Activated naive CD4-positive, alpha-beta T cell treated with anti-CD3 and anti-CD28 coated beads, Interleukin-2, amount 10 ng/mL, durations not matched to agents 7 days and 5 days (primary cell): Measurements from ENCODE around the gene RHOB.
A peak's percentile ranks its signal among the peaks of the same experiment; 100 is the strongest.

ENCODE experiments used
- CTCF ChIA-PET: fragments of 350-600 bp; sonication (Branson Sonifier 250); formaldehyde crosslinking; loops from one replicate; lab custom pipeline; 2021; ENCODE audit warnings: antibody characterized with exemption; lab: Charles Lee
- DNase-seq: peaks from one replicate; pipeline ENCODE4 v3.0.0-alpha.2; 2020
- H3K27ac Mint-ChIP-seq: one replicate; pipeline ENCODE4 v1.8.0; 2021; ENCODE audit warnings: mild to moderate bottlenecking, moderate library complexity, mixed read lengths
- H3K27me3 Mint-ChIP-seq: one replicate; pipeline ENCODE4 v1.8.0; 2021; ENCODE audit warnings: mild to moderate bottlenecking, mixed read lengths
- H3K36me3 Mint-ChIP-seq: one replicate; pipeline ENCODE4 v1.8.0; 2021; ENCODE audit warnings: mixed read lengths
- H3K4me1 Mint-ChIP-seq: one replicate; pipeline ENCODE4 v1.8.0; 2021; ENCODE audit warnings: mixed read lengths
- H3K4me3 Mint-ChIP-seq: one replicate; pipeline ENCODE4 v1.8.0; 2021; ENCODE audit warnings: mild to moderate bottlenecking, moderate library complexity, mixed read lengths
- H3K9me3 Mint-ChIP-seq: one replicate; pipeline ENCODE4 v1.8.0; 2021; ENCODE audit warnings: mixed read lengths

RHOB gene

GRCh38 chr2:20446917-20447436 is at the start of gene RHOB:
Gene RHOB (plus strand): TSS chr2:20447074. CDS start chr2:20447466, 392 bp downstream.
- H3K9me3 Mint-ChIP-seq, result no peaks in the 10 kb centered on the region
- H3K36me3 Mint-ChIP-seq, result no peaks in the 10 kb centered on the region
- CTCF ChIA-PET, result interaction anchor here (0.6 to 5.5 kb wide), 13 partner anchors 10 to 215 kb away, joined by 3 to 53 read pairs (median 3); partner anchors contain the start of gene HS1BP3
- H3K4me1 Mint-ChIP-seq, result peaks cover 6% of the 10 kb centered on the region
- H3K27ac Mint-ChIP-seq, result no peak within 1 kb of the TSS
- peak; percentile 92 for DNase-seq
- peak within 1 kb of the TSS; percentile 73 for H3K4me3 Mint-ChIP-seq
- peaks cover 74% of the 10 kb centered on the region for H3K27me3 Mint-ChIP-seq

- no peak overlapping the region for H3K4me3 Mint-ChIP-seq
- no peak for DNase-seq
- no peak overlapping the region for H3K27ac Mint-ChIP-seq
- no peaks in the 10 kb centered on the region for H3K4me1 Mint-ChIP-seq
- H3K27me3 Mint-ChIP-seq, result peaks cover 41% of the 10 kb centered on the region
- H3K9me3 Mint-ChIP-seq, result no peaks in the 10 kb centered on the region
- no peaks in the 10 kb centered on the region for H3K36me3 Mint-ChIP-seq
- CTCF ChIA-PET, result interaction anchor here (0.9 to 7.5 kb wide), 3 partner anchors 9 to 43 kb away, joined by 5 to 38 read pairs (median 6); no protein-coding TSS in a partner anchor
These were observed 48.9 kb upstream of the RHOB start for GRCh38 chr2:20397811-20398447.

- H3K27ac Mint-ChIP-seq, result no peak overlapping the region
- no peak overlapping the region for H3K4me3 Mint-ChIP-seq
- H3K4me1 Mint-ChIP-seq, result no peaks in the 10 kb centered on the region
- peaks cover 41% of the 10 kb centered on the region for H3K27me3 Mint-ChIP-seq
- CTCF ChIA-PET, result interaction anchor here (7.5 kb wide), 1 partner anchor 12 kb away, joined by 38 read pairs; no protein-coding TSS in a partner anchor
- H3K9me3 Mint-ChIP-seq, result no peaks in the 10 kb centered on the region
- no peaks in the 10 kb centered on the region for H3K36me3 Mint-ChIP-seq
- no peak for DNase-seq
These were observed 47.8 kb upstream of the RHOB start for GRCh38 chr2:20398956-20399567.

- Mint-ChIP-seq H3K4me3 (no peak overlapping the region), H3K9me3 (no peaks in the 10 kb centered on the region), H3K27me3 (peaks cover 46% of the 10 kb centered on the region), H3K4me1 (no peaks in the 10 kb centered on the region), H3K36me3 (no peaks in the 10 kb centered on the region), H3K27ac (no peak overlapping the region)
- CTCF ChIA-PET, result interaction anchor here (0.8 to 7.5 kb wide), 2 partner anchors 11 to 24 kb away, joined by 3 to 38 read pairs; no protein-coding TSS in a partner anchor
- DNase-seq, result no peak
These were observed 46.6 kb upstream of the RHOB start for GRCh38 chr2:20400306-20400705.

- CTCF ChIA-PET, result interaction anchor here (0.8 to 7.5 kb wide), 3 partner anchors 11 to 23 kb away, joined by 3 to 38 read pairs (median 4); no protein-coding TSS in a partner anchor
- peaks cover 40% of the 10 kb centered on the region for H3K27me3 Mint-ChIP-seq
- H3K9me3 Mint-ChIP-seq, result no peaks in the 10 kb centered on the region
- no peaks in the 10 kb centered on the region for H3K4me1 Mint-ChIP-seq
- no peaks in the 10 kb centered on the region for H3K36me3 Mint-ChIP-seq
- no peak for DNase-seq
- H3K27ac Mint-ChIP-seq, result no peak overlapping the region
- H3K4me3 Mint-ChIP-seq, result no peak overlapping the region
These were observed 45.9 kb upstream of the RHOB start for GRCh38 chr2:20400787-20401488.

- peaks cover 34% of the 10 kb centered on the region for H3K27me3 Mint-ChIP-seq
- H3K4me3 Mint-ChIP-seq, result no peak overlapping the region
- no peak for DNase-seq
- H3K9me3 Mint-ChIP-seq, result no peaks in the 10 kb centered on the region
- no peaks in the 10 kb centered on the region for H3K4me1 Mint-ChIP-seq
- no peaks in the 10 kb centered on the region for H3K36me3 Mint-ChIP-seq
- CTCF ChIA-PET, result interaction anchor here (2.0 to 7.5 kb wide), 2 partner anchors 10 to 14 kb away, joined by 4 to 38 read pairs; no protein-coding TSS in a partner anchor
- H3K27ac Mint-ChIP-seq, result no peak overlapping the region
These were observed 45.4 kb upstream of the RHOB start for GRCh38 chr2:20401489-20401835.

- Mint-ChIP-seq H3K27ac (no peak overlapping the region), H3K36me3 (no peaks in the 10 kb centered on the region), H3K9me3 (peaks cover 7% of the 10 kb centered on the region), H3K4me1 (no peaks in the 10 kb centered on the region), H3K27me3 (peaks cover 26% of the 10 kb centered on the region), H3K4me3 (no peak overlapping the region)
- no peak for DNase-seq
- CTCF ChIA-PET, result interaction anchor here (1.6 to 1.7 kb wide), 2 partner anchors 17 to 239 kb away, joined by 3 to 4 read pairs; no protein-coding TSS in a partner anchor
These were observed 43.0 kb upstream of the RHOB start for GRCh38 chr2:20403774-20404312.

- Mint-ChIP-seq H3K27me3 (peaks cover 20% of the 10 kb centered on the region), H3K4me1 (no peaks in the 10 kb centered on the region), H3K27ac (no peak overlapping the region), H3K36me3 (no peaks in the 10 kb centered on the region), H3K4me3 (no peak overlapping the region), H3K9me3 (peaks cover 18% of the 10 kb centered on the region)
- DNase-seq, result no peak
- CTCF ChIA-PET, result interaction anchor here (1.6 to 1.7 kb wide), 2 partner anchors 15 to 246 kb away, joined by 3 to 4 read pairs; partner anchors contain the start of gene HS1BP3
These were observed 41.9 kb upstream of the RHOB start for GRCh38 chr2:20404950-20405349.

GRCh38 chr2:20409039-20409438 is 37.8 kb upstream of the RHOB start:
- Mint-ChIP-seq H3K27me3 (peaks cover 39% of the 10 kb centered on the region), H3K27ac (no peak overlapping the region), H3K4me3 (no peak overlapping the region), H3K36me3 (no peaks in the 10 kb centered on the region), H3K4me1 (peaks cover 2% of the 10 kb centered on the region), H3K9me3 (peaks cover 21% of the 10 kb centered on the region)
- CTCF ChIA-PET, result interaction anchor here (3.0 to 5.9 kb wide), 4 partner anchors 15 to 239 kb away, joined by 8 to 82 read pairs (median 32); no protein-coding TSS in a partner anchor
- no peak for DNase-seq

GRCh38 chr2:20410556-20411277 is 36.2 kb upstream of the RHOB start:
- H3K36me3 Mint-ChIP-seq, result no peaks in the 10 kb centered on the region

GRCh38 chr2:20411361-20411894 is 35.4 kb upstream of the RHOB start:
- Mint-ChIP-seq H3K27ac (no peak overlapping the region), H3K4me3 (no peak overlapping the region), H3K4me1 (peaks cover 2% of the 10 kb centered on the region), H3K9me3 (peaks cover 21% of the 10 kb centered on the region), H3K27me3 (peaks cover 53% of the 10 kb centered on the region), H3K36me3 (no peaks in the 10 kb centered on the region)
- peak; percentile 84 for DNase-seq
- CTCF ChIA-PET, result interaction anchor here (0.6 to 5.9 kb wide), 36 partner anchors 9 to 552 kb away, joined by 3 to 82 read pairs (median 4); partner anchors contain the start of genes HS1BP3 and RHOB

More at GRCh38 chr2:20410556-20411277, 36.2 kb upstream of the RHOB start:
- Mint-ChIP-seq H3K27ac (no peak overlapping the region), H3K4me3 (no peak overlapping the region), H3K9me3 (peaks cover 21% of the 10 kb centered on the region), H3K27me3 (peaks cover 46% of the 10 kb centered on the region), H3K4me1 (peaks cover 2% of the 10 kb centered on the region)
- DNase-seq, result no peak
- CTCF ChIA-PET, result interaction anchor here (0.6 to 5.9 kb wide), 32 partner anchors 9 to 553 kb away, joined by 3 to 82 read pairs (median 4); partner anchors contain the start of genes HS1BP3 and RHOB

- CTCF ChIA-PET, result interaction anchor here (5.9 kb wide), 2 partner anchors 9 to 228 kb away, joined by 52 to 82 read pairs; no protein-coding TSS in a partner anchor
- H3K27me3 Mint-ChIP-seq, result peaks cover 60% of the 10 kb centered on the region
- H3K4me3 Mint-ChIP-seq, result no peak overlapping the region
- no peak overlapping the region for H3K27ac Mint-ChIP-seq
- H3K9me3 Mint-ChIP-seq, result peaks cover 5% of the 10 kb centered on the region
- peaks cover 2% of the 10 kb centered on the region for H3K4me1 Mint-ChIP-seq
- DNase-seq, result no peak
- no peaks in the 10 kb centered on the region for H3K36me3 Mint-ChIP-seq
These were observed 32.1 kb upstream of the RHOB start for GRCh38 chr2:20414806-20415205.
